Activated CD8-positive, alpha-beta T cell treated with anti-CD3 and anti-CD28 coated beads for 36 hours (primary cell): ENCODE data around the gene PCLAF. TPM values are rescaled to one million over a fixed set of nuclear protein-coding genes. Genes with fewer than 3 reads are reported as not detected.

ENCODE experiments used
- ATAC-seq: fragments of 200-7000 bp; cut with Tn5 transposase; one replicate; pipeline ENCODE4 v1.10.0; 2021; ENCODE audit warnings: mild to moderate bottlenecking, moderate library complexity
- CTCF ChIA-PET: fragments of 350-600 bp; sonication (Branson Sonifier 250); formaldehyde crosslinking; loops from one replicate; lab custom pipeline; 2021; ENCODE audit warnings: antibody characterized with exemption; lab: Charles Lee
- POLR2A ChIA-PET: fragments of 350-600 bp; sonication (Branson Sonifier 250); formaldehyde crosslinking; loops from one replicate; lab custom pipeline; 2021; ENCODE audit warnings: antibody characterized with exemption; lab: Charles Lee
- DNase-seq: peaks from one replicate; pipeline ENCODE4 v3.0.0-alpha.2; 2020
- H3K27ac Mint-ChIP-seq: one replicate; pipeline ENCODE4 v1.8.0; 2021; ENCODE audit warnings: mild to moderate bottlenecking, mixed read lengths
- H3K27me3 Mint-ChIP-seq: one replicate; pipeline ENCODE4 v1.8.0; 2021; ENCODE audit warnings: mixed read lengths
- H3K36me3 Mint-ChIP-seq: one replicate; pipeline ENCODE4 v1.8.0; 2021; ENCODE audit warnings: low read depth, mixed read lengths
- H3K4me1 Mint-ChIP-seq: one replicate; pipeline ENCODE4 v1.8.0; 2021; ENCODE audit warnings: low read depth, mixed read lengths
- H3K4me3 Mint-ChIP-seq: one replicate; pipeline ENCODE4 v1.8.0; 2021; ENCODE audit warnings: mild to moderate bottlenecking, moderate library complexity, mixed read lengths
- H3K9me3 Mint-ChIP-seq: one replicate; pipeline ENCODE4 v1.8.0; 2021; ENCODE audit warnings: mixed read lengths
- CTCF ChIP-seq: fragments of 200-600 bp; IDR thresholded peaks from one replicate; pipeline ENCODE4 v1.8.0; 2022; ENCODE audit warnings: antibody characterized with exemption, mild to moderate bottlenecking
- intact Hi-C: fragments of 100-400 bp; cut with micrococcal nuclease; formaldehyde crosslinking; loops from one replicate; pipeline ENCODE4 v1.10.0; 2022
- total RNA-seq, 2 experiments: library from RNA; stranded (reverse); gene quantifications; one replicate each; pipeline ENCODE4 v1.2.3, GENCODE V29; 2021

The PCLAF gene
- total RNA-seq, 2 experiments from 2014 or later, result 109 to 135 TPM

GRCh38 chr15:64369078-64369607 is 12.1 kb downstream of the PCLAF start:
- ChIA-PET CTCF (no interaction called here), POLR2A (interaction anchor here (1.1 to 1.5 kb wide), 3 partner anchors 11 to 44 kb away, joined by 3 to 6 read pairs (median 5); partner anchors contain the start of gene PCLAF)
- Mint-ChIP-seq H3K27me3 (no peaks in the 10 kb centered on the region), H3K9me3 (no peaks in the 10 kb centered on the region), H3K4me3 (no peak overlapping the region), H3K4me1 (peaks cover 5% of the 10 kb centered on the region), H3K36me3 (peaks cover 28% of the 10 kb centered on the region), H3K27ac (no peak overlapping the region)
- TF ChIP-seq CTCF, result no peak
- ATAC-seq (no peak), DNase-seq (no peak)
- intact Hi-C loops, result no loop called here

GRCh38 chr15:64361259-64361658 is 20.0 kb downstream of the PCLAF start:
- Mint-ChIP-seq H3K4me3 (no peak overlapping the region), H3K9me3 (no peaks in the 10 kb centered on the region), H3K27me3 (no peaks in the 10 kb centered on the region), H3K4me1 (peaks cover 5% of the 10 kb centered on the region), H3K36me3 (peaks cover 10% of the 10 kb centered on the region), H3K27ac (no peak overlapping the region)
- intact Hi-C loops, result no loop called here
- TF ChIP-seq CTCF, result no peak
- POLR2A ChIA-PET, result no interaction called here
- DNase-seq (no peak), ATAC-seq (no peak)
- CTCF ChIA-PET, result no interaction called here

GRCh38 chr15:64356710-64357040 is 24.6 kb downstream of the PCLAF start:
- ChIA-PET CTCF (interaction anchor here (0.6 to 1.5 kb wide), 2 partner anchors 12 to 146 kb away, joined by 3 read pairs; no protein-coding TSS in a partner anchor), POLR2A (interaction anchor here (0.6 to 1.4 kb wide), 3 partner anchors 14 to 40 kb away, joined by 3 read pairs; no protein-coding TSS in a partner anchor)
- Mint-ChIP-seq H3K4me1 (peaks cover 15% of the 10 kb centered on the region), H3K27me3 (no peaks in the 10 kb centered on the region), H3K9me3 (no peaks in the 10 kb centered on the region), H3K36me3 (peaks cover 5% of the 10 kb centered on the region), H3K4me3 (peak overlapping the region; percentile 85), H3K27ac (peak overlapping the region; percentile 91)
- DNase-seq (no peak), ATAC-seq (no peak)
- intact Hi-C loops, result loop anchor here (10.0 kb wide), 1 partner anchor 152 kb away; no protein-coding TSS in a partner anchor
- no peak for TF ChIP-seq CTCF

DNA sequence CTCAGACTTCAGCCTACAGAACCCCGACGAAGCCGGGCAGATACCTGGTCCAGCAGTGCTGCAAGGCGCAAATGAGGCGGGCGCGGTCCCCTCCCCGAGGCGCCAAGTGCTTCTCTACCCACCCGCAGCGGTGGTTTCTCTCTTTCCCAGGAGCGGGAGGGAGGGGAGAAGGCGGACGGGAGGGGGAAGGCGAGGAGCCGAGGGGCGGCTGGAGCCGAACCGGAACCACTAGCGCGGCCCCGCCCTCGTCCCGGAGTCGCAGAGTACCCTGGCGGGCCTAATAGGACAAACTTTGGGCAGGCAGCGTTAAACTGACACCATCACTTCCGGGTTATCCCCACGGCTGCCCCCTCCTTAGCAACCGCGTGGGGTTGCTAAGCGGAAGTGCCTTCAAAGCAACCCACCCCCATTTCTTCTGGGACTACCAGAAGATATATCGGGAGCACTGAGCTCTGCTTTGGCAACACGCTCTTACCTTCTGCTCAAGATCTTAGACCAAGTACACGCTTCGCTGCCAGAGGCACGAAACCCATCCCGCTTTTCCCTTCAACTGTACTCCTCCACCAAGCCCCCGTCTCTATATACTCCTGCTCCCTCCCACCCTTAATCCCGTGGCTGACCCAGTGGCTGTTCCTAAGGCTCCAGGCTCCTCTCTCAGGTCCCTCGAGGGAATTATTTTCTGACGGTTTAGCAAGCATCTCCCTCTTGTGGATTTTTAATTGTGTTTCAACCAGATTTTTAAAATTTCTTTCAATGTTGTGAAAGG is 25.1 kb downstream of the PCLAF start, which contains the start of gene CSNK1G1:
Gene CSNK1G1, minus strand, starts transcription at position 230 of the 766 bp plus-strand sequence. CDS start 55,674 bp downstream, outside the sequence.
- intact Hi-C loops, result loop anchor here (10.0 kb wide), 1 partner anchor 151 kb away; no protein-coding TSS in a partner anchor
- ChIA-PET POLR2A (interaction anchor here (0.6 to 1.4 kb wide), 3 partner anchors 15 to 40 kb away, joined by 3 read pairs; no protein-coding TSS in a partner anchor), CTCF (interaction anchor here (0.6 kb wide), 1 partner anchor 146 kb away, joined by 3 read pairs; no protein-coding TSS in a partner anchor)
- no peaks in the 10 kb centered on the region for H3K27me3 Mint-ChIP-seq
- H3K36me3 Mint-ChIP-seq, result peaks cover 2% of the 10 kb centered on the region
- peak within 1 kb of the TSS; percentile 85 for H3K4me3 Mint-ChIP-seq
- peaks cover 15% of the 10 kb centered on the region for H3K4me1 Mint-ChIP-seq
- DNase-seq, result peak; percentile 95
- H3K27ac Mint-ChIP-seq, result peak within 1 kb of the TSS; percentile 91
- peak; percentile 98 for ATAC-seq
- TF ChIP-seq CTCF, result peak; percentile 31
- no peaks in the 10 kb centered on the region for H3K9me3 Mint-ChIP-seq
